Neural progenitor cell (in vitro differentiated cells): Measurements from ENCODE around the gene RPL26. TPM values are rescaled to one million over a fixed set of nuclear protein-coding genes. Genes with fewer than 3 reads are reported as not detected.

Experiments
- DNase-seq: peaks from one replicate; pipeline ENCODE4 v3.0.0-alpha.2; 2016; ENCODE audit warnings: low spot score
- H2AFZ ChIP-seq: fragments of 200-600 bp; sonication (generic); replicated peaks from 2 replicates; pipeline ENCODE4 v1.6.1; 2016; ENCODE audit warnings: antibody characterized with exemption
- H3F3A ChIP-seq: fragments of 200-600 bp; sonication (generic); 2 replicates; pipeline ENCODE4 v1.6.1; 2016; ENCODE audit warnings: antibody characterized with exemption, low read depth
- H3K27ac ChIP-seq: fragments of 200-600 bp; sonication (generic); 2 replicates; pipeline ENCODE4 v1.5.1; 2016; ENCODE audit warnings: mild to moderate bottlenecking
- H3K27me3 ChIP-seq: fragments of 200-600 bp; sonication (generic); 2 replicates; pipeline ENCODE4 v1.6.1; 2016; ENCODE audit warnings: mild to moderate bottlenecking, moderate library complexity
- H3K36me3 ChIP-seq: fragments of 200-600 bp; sonication (generic); 2 replicates; pipeline ENCODE4 v1.5.1; 2016
- H3K4me1 ChIP-seq: fragments of 200-600 bp; sonication (generic); 2 replicates; pipeline ENCODE4 v1.6.1; 2016; ENCODE audit warnings: mixed run types
- H3K4me2 ChIP-seq: fragments of 200-600 bp; sonication (generic); 2 replicates; pipeline ENCODE4 v1.6.1; 2016
- H3K4me3 ChIP-seq: fragments of 200-600 bp; sonication (generic); 2 replicates; pipeline ENCODE4 v1.5.1; 2016
- H3K79me2 ChIP-seq: fragments of 200-600 bp; sonication (generic); 2 replicates; pipeline ENCODE4 v1.6.1; 2016; ENCODE audit warnings: low read depth
- H3K9ac ChIP-seq: fragments of 200-600 bp; sonication (generic); 2 replicates; pipeline ENCODE4 v1.6.1; 2016
- H3K9me3 ChIP-seq: fragments of 200-600 bp; sonication (generic); 2 replicates; pipeline ENCODE4 v1.5.1; 2016; ENCODE audit warnings: low read depth
- H4K20me1 ChIP-seq: fragments of 200-600 bp; sonication (generic); 2 replicates; pipeline ENCODE4 v1.6.1; 2016; ENCODE audit warnings: low read depth
- H3K27ac Mint-ChIP-seq: 3 replicates; pipeline ENCODE4 v1.8.0; 2021; ENCODE audit warnings: mixed read lengths
- H3K27me3 Mint-ChIP-seq: 2 replicates; pipeline ENCODE4 v1.8.0; 2022; ENCODE audit warnings: low read depth, mild to moderate bottlenecking, inconsistent platforms, moderate library complexity, mixed read lengths; ENCODE audit not compliant: insufficient read depth
- H3K36me3 Mint-ChIP-seq: 3 replicates; pipeline ENCODE4 v1.8.0; 2021; ENCODE audit warnings: mixed read lengths
- H3K4me1 Mint-ChIP-seq: 3 replicates; pipeline ENCODE4 v1.8.0; 2021; ENCODE audit warnings: mixed read lengths
- H3K4me3 Mint-ChIP-seq: 3 replicates; pipeline ENCODE4 v1.8.0; 2021; ENCODE audit warnings: mild to moderate bottlenecking, moderate library complexity, mixed read lengths
- H3K9me3 Mint-ChIP-seq: 3 replicates; pipeline ENCODE4 v1.8.0; 2020; ENCODE audit warnings: mixed read lengths
- CTCF ChIP-seq: fragments of 200-600 bp; sonication (generic); IDR thresholded peaks from 2 replicates; pipeline ENCODE4 v1.5.1; 2017; ENCODE audit warnings: antibody characterized with exemption, mild to moderate bottlenecking
- EZH2 ChIP-seq: fragments of 200-600 bp; sonication (generic); IDR thresholded peaks from 2 replicates; pipeline ENCODE4 v1.6.1; 2017; ENCODE audit warnings: antibody characterized with exemption, mild to moderate bottlenecking, moderate library complexity
- EZH2phosphoT487 ChIP-seq: fragments of 200-600 bp; sonication (generic); IDR thresholded peaks from 2 replicates; pipeline ENCODE4 v1.6.1; 2017; ENCODE audit warnings: antibody characterized with exemption
- total RNA-seq: library from RNA; depleted of rRNA; stranded (reverse); fragments of >200 nt; gene quantifications from 2 replicates; pipeline ENCODE4 v1.2.3, GENCODE V29; 2015; ENCODE audit warnings: low replicate concordance

Gene RPL26
- total RNA-seq, 1 donor from 2014 or later, result 8,768 TPM

GRCh38 chr17:8366231-8366630 lies 16.8 kb downstream of the RPL26 start:
- TF ChIP-seq EZH2phosphoT487 (no peak), CTCF (no peak), EZH2 (no peak)
- H3K27me3 Mint-ChIP-seq, result peaks cover 9% of the 10 kb centered on the region
- H3K27me3 ChIP-seq, result no peaks in the 10 kb centered on the region
- no peak overlapping the region for H3K4me3 Mint-ChIP-seq
- no peaks in the 10 kb centered on the region for H3K9me3 ChIP-seq
- H3K36me3 Mint-ChIP-seq, result peaks cover 28% of the 10 kb centered on the region
- no peak overlapping the region for H3K27ac ChIP-seq
- no peaks in the 10 kb centered on the region for H3F3A ChIP-seq
- no peak for DNase-seq
- H3K27ac Mint-ChIP-seq, result no peak overlapping the region
- no peaks in the 10 kb centered on the region for H3K9me3 Mint-ChIP-seq
- H4K20me1 ChIP-seq, result no peaks in the 10 kb centered on the region
- no peak overlapping the region for H3K4me2 ChIP-seq
- no peak overlapping the region for H2AFZ ChIP-seq
- H3K79me2 ChIP-seq, result no peaks in the 10 kb centered on the region
- no peaks in the 10 kb centered on the region for H3K4me1 Mint-ChIP-seq
- no peak overlapping the region for H3K4me3 ChIP-seq
- no peak overlapping the region for H3K9ac ChIP-seq
- H3K4me1 ChIP-seq, result no peaks in the 10 kb centered on the region
- H3K36me3 ChIP-seq, result no peaks in the 10 kb centered on the region

- Histone ChIP-seq H3K27ac (no peak overlapping the region), H3K4me2 (no peak overlapping the region), H3K4me1 (no peaks in the 10 kb centered on the region), H3K9me3 (no peaks in the 10 kb centered on the region), H2AFZ (no peak overlapping the region), H3F3A (no peaks in the 10 kb centered on the region), H3K79me2 (no peaks in the 10 kb centered on the region), H4K20me1 (no peaks in the 10 kb centered on the region), H3K4me3 (no peak overlapping the region), H3K9ac (no peak overlapping the region), H3K36me3 (no peaks in the 10 kb centered on the region), H3K27me3 (no peaks in the 10 kb centered on the region)
- Mint-ChIP-seq H3K36me3 (peaks cover 24% of the 10 kb centered on the region), H3K4me3 (no peak overlapping the region), H3K9me3 (no peaks in the 10 kb centered on the region), H3K27ac (no peak overlapping the region), H3K27me3 (peaks cover 9% of the 10 kb centered on the region), H3K4me1 (no peaks in the 10 kb centered on the region)
- DNase-seq, result no peak
- TF ChIP-seq EZH2, result no peak
- TF ChIP-seq EZH2phosphoT487, result no peak
- TF ChIP-seq CTCF, result no peak
These were observed 17.9 kb downstream of the RPL26 start for GRCh38 chr17:8365143-8365542.

- no peak overlapping the region for H2AFZ ChIP-seq
- H4K20me1 ChIP-seq, result no peaks in the 10 kb centered on the region
- no peak overlapping the region for H3K4me2 ChIP-seq
- TF ChIP-seq EZH2phosphoT487, result no peak
- no peak for TF ChIP-seq EZH2
- TF ChIP-seq CTCF, result no peak
- no peaks in the 10 kb centered on the region for H3F3A ChIP-seq
- H3K4me1 Mint-ChIP-seq, result peaks cover 5% of the 10 kb centered on the region
- no peaks in the 10 kb centered on the region for H3K36me3 ChIP-seq
- no peaks in the 10 kb centered on the region for H3K4me1 ChIP-seq
- H3K27ac ChIP-seq, result no peak overlapping the region
- no peaks in the 10 kb centered on the region for H3K9me3 Mint-ChIP-seq
- no peaks in the 10 kb centered on the region for H3K27me3 ChIP-seq
- no peak for DNase-seq
- no peak overlapping the region for H3K4me3 Mint-ChIP-seq
- H3K9me3 ChIP-seq, result no peaks in the 10 kb centered on the region
- no peaks in the 10 kb centered on the region for H3K79me2 ChIP-seq
- H3K4me3 ChIP-seq, result no peak overlapping the region
- H3K36me3 Mint-ChIP-seq, result peaks cover 7% of the 10 kb centered on the region
- H3K27ac Mint-ChIP-seq, result no peak overlapping the region
- H3K9ac ChIP-seq, result no peak overlapping the region
- peaks cover 8% of the 10 kb centered on the region for H3K27me3 Mint-ChIP-seq
These were observed 20.2 kb downstream of the RPL26 start for GRCh38 chr17:8362651-8363332.
